Mucosa of rectum (tissue), 2 donors: ENCODE data around the gene LHX8.

Source experiments
- H3K27ac ChIP-seq, 2 donors: one replicate each; pipeline ENCODE4 v1.7.0; 2013; ENCODE audit warnings: inconsistent platforms in 2 of 2, low read depth in 2 of 2, low read length in 2 of 2
- H3K27me3 ChIP-seq, 2 donors: one replicate each; pipeline ENCODE4 v1.7.0; 2013; ENCODE audit warnings: low read length in 2 of 2; ENCODE audit not compliant: control insufficient read depth in 2 of 2, insufficient read depth in 2 of 2
- H3K36me3 ChIP-seq, 2 donors: one replicate each; pipeline ENCODE4 v1.7.0; 2013; ENCODE audit warnings: low read length in 2 of 2; ENCODE audit not compliant: control insufficient read depth in 2 of 2, insufficient read depth in 2 of 2
- H3K4me1 ChIP-seq, 2 donors: one replicate each; pipeline ENCODE4 v1.7.0; 2013; ENCODE audit warnings: low read length in 2 of 2, mild to moderate bottlenecking in 1 of 2; ENCODE audit not compliant: control insufficient read depth in 2 of 2, insufficient read depth in 2 of 2
- H3K4me3 ChIP-seq, 2 donors: one replicate each; pipeline ENCODE4 v1.7.0; 2013; ENCODE audit warnings: low read length in 2 of 2
- H3K9ac ChIP-seq, 2 donors: one replicate each; pipeline ENCODE4 v1.7.0; 2013; ENCODE audit warnings: low read length in 2 of 2, low read depth in 1 of 2, mild to moderate bottlenecking in 1 of 2
- H3K9me3 ChIP-seq, 2 donors: one replicate each; pipeline ENCODE4 v1.7.0; 2013; ENCODE audit warnings: low read length in 2 of 2; ENCODE audit not compliant: control insufficient read depth in 2 of 2
- donor health status: healthy.
- donor health status: Normal muscosa, but diverticular disease.

Gene LHX8

GRCh38 chr1:75132812-75133619 lies 1.2 kb upstream of the LHX8 start:
- Histone ChIP-seq H3K27me3 (peaks cover 70 to 78% of the 10 kb centered on the region in 2 donors), H3K27ac (no peak overlapping the region), H3K4me3 (no peak overlapping the region), H3K4me1 (peaks cover 0 to 2% of the 10 kb centered on the region in 2 donors), H3K9me3 (no peaks in the 10 kb centered on the region), H3K9ac (no peak overlapping the region), H3K36me3 (no peaks in the 10 kb centered on the region)

- H3K27ac ChIP-seq = no peak overlapping the region
These were observed 722 bp downstream of the LHX8 start for GRCh38 chr1:75134647-75135572.

GRCh38 chr1:75135573-75136194 lies 1.5 kb downstream of the LHX8 start:
- no peaks in the 10 kb centered on the region for H3K36me3 ChIP-seq
- H3K4me1 ChIP-seq = peaks cover 0 to 2% of the 10 kb centered on the region in 2 donors
- H3K9ac ChIP-seq = no peak overlapping the region
- H3K9me3 ChIP-seq = no peaks in the 10 kb centered on the region
- peaks cover 49 to 57% of the 10 kb centered on the region in 2 donors for H3K27me3 ChIP-seq
- peak overlapping the region in 1 of 2 donors; percentile 57 for H3K4me3 ChIP-seq
- no peak overlapping the region for H3K27ac ChIP-seq

More at GRCh38 chr1:75134647-75135572, 722 bp downstream of the LHX8 start:
- Histone ChIP-seq H3K4me1 (peaks cover 0 to 2% of the 10 kb centered on the region in 2 donors), H3K9ac (no peak overlapping the region), H3K27me3 (peaks cover 55 to 64% of the 10 kb centered on the region in 2 donors), H3K4me3 (peak overlapping the region in 1 of 2 donors; percentile 57), H3K9me3 (no peaks in the 10 kb centered on the region), H3K36me3 (no peaks in the 10 kb centered on the region)

GRCh38 chr1:75136195-75136815 lies 2.1 kb downstream of the LHX8 start:
- Histone ChIP-seq H3K27ac (no peak overlapping the region), H3K27me3 (peaks cover 43 to 51% of the 10 kb centered on the region in 2 donors), H3K4me3 (no peak overlapping the region), H3K36me3 (no peaks in the 10 kb centered on the region), H3K9me3 (no peaks in the 10 kb centered on the region), H3K9ac (no peak overlapping the region), H3K4me1 (peaks cover 0 to 2% of the 10 kb centered on the region in 2 donors)

- Histone ChIP-seq H3K9ac (no peak overlapping the region), H3K36me3 (no peaks in the 10 kb centered on the region), H3K4me3 (no peak overlapping the region), H3K27me3 (peaks cover 40 to 44% of the 10 kb centered on the region in 2 donors), H3K27ac (no peak overlapping the region), H3K4me1 (peaks cover 0 to 2% of the 10 kb centered on the region in 2 donors), H3K9me3 (no peaks in the 10 kb centered on the region)
These were observed 2.9 kb downstream of the LHX8 start for GRCh38 chr1:75136921-75137641.

GRCh38 chr1:75152092-75152491 lies 17.9 kb downstream of the LHX8 start:
- no peaks in the 10 kb centered on the region for H3K9me3 ChIP-seq
- H3K27ac ChIP-seq = no peak overlapping the region

GRCh38 chr1:75159154-75159553 lies 25.0 kb downstream of the LHX8 start:
- Histone ChIP-seq H3K27me3 (no peaks in the 10 kb centered on the region), H3K9ac (no peak overlapping the region), H3K36me3 (no peaks in the 10 kb centered on the region), H3K4me3 (no peak overlapping the region), H3K27ac (no peak overlapping the region), H3K9me3 (no peaks in the 10 kb centered on the region), H3K4me1 (no peaks in the 10 kb centered on the region)

More at GRCh38 chr1:75152092-75152491, 17.9 kb downstream of the LHX8 start:
- H3K36me3 ChIP-seq = no peaks in the 10 kb centered on the region
- H3K9ac ChIP-seq = no peak overlapping the region
- H3K27me3 ChIP-seq = no peaks in the 10 kb centered on the region
- no peak overlapping the region for H3K4me3 ChIP-seq
- no peaks in the 10 kb centered on the region for H3K4me1 ChIP-seq

- Histone ChIP-seq H3K4me3 (no peak overlapping the region), H3K9ac (no peak overlapping the region), H3K27ac (no peak overlapping the region), H3K4me1 (no peaks in the 10 kb centered on the region), H3K27me3 (no peaks in the 10 kb centered on the region), H3K36me3 (no peaks in the 10 kb centered on the region), H3K9me3 (no peaks in the 10 kb centered on the region)
These were observed 31.1 kb downstream of the LHX8 start for GRCh38 chr1:75165264-75165663.

GRCh38 chr1:75166821-75167220 lies 32.6 kb downstream of the LHX8 start:
- H3K4me3 ChIP-seq = no peak overlapping the region
- no peaks in the 10 kb centered on the region for H3K27me3 ChIP-seq
- no peak overlapping the region for H3K9ac ChIP-seq
- no peaks in the 10 kb centered on the region for H3K36me3 ChIP-seq
- H3K9me3 ChIP-seq = no peaks in the 10 kb centered on the region
- no peaks in the 10 kb centered on the region for H3K4me1 ChIP-seq
- no peak overlapping the region for H3K27ac ChIP-seq
